Fibroblast of the aortic adventitia (primary cell): ENCODE measurements around the gene MYMK. TPM values are rescaled to one million over a fixed set of nuclear protein-coding genes. Genes with fewer than 3 reads are reported as not detected.

ENCODE experiments used
- DNase-seq: peaks from one replicate; pipeline ENCODE4 v3.0.0-alpha.2; 2010; ENCODE audit warnings: low read depth
- H3K4me3 ChIP-seq: 2 replicates; pipeline ENCODE4 v1.5.1; 2011; ENCODE audit warnings: low read depth, mild to moderate bottlenecking, control low read depth, low read length, moderate library complexity
- total RNA-seq: library from RNA; depleted of rRNA; stranded (reverse); fragments of >200 nt; gene quantifications from 2 replicates; pipeline ENCODE4 v1.2.3, GENCODE V29; 2012; ENCODE audit warnings: low replicate concordance
- TF ChIP-seq, protein P1 (sequence below): IDR thresholded peaks from 2 replicates; pipeline ENCODE4 v1.5.1; 2011; ENCODE audit warnings: mild to moderate bottlenecking, low read length, control low read depth, inconsistent platforms; ENCODE audit not compliant: insufficient read depth

MYMK gene
- total RNA-seq, 1 donor: not detected

GRCh38 chr9:133489253-133490190, 35.2 kb downstream of the MYMK start:
- H3K4me3 ChIP-seq: no peak overlapping the region
- TF ChIP-seq, protein P1, sequence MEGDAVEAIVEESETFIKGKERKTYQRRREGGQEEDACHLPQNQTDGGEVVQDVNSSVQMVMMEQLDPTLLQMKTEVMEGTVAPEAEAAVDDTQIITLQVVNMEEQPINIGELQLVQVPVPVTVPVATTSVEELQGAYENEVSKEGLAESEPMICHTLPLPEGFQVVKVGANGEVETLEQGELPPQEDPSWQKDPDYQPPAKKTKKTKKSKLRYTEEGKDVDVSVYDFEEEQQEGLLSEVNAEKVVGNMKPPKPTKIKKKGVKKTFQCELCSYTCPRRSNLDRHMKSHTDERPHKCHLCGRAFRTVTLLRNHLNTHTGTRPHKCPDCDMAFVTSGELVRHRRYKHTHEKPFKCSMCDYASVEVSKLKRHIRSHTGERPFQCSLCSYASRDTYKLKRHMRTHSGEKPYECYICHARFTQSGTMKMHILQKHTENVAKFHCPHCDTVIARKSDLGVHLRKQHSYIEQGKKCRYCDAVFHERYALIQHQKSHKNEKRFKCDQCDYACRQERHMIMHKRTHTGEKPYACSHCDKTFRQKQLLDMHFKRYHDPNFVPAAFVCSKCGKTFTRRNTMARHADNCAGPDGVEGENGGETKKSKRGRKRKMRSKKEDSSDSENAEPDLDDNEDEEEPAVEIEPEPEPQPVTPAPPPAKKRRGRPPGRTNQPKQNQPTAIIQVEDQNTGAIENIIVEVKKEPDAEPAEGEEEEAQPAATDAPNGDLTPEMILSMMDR: no peak
- no peak for DNase-seq

GRCh38 chr9:133488686-133489252, 36.0 kb downstream of the MYMK start:
- no peak overlapping the region for H3K4me3 ChIP-seq
- TF ChIP-seq, protein P1: no peak
- DNase-seq: no peak

GRCh38 chr9:133487331-133487725, 37.4 kb downstream of the MYMK start:
- H3K4me3 ChIP-seq: no peak overlapping the region
- DNase-seq: no peak
- TF ChIP-seq, protein P1: no peak

DNA sequence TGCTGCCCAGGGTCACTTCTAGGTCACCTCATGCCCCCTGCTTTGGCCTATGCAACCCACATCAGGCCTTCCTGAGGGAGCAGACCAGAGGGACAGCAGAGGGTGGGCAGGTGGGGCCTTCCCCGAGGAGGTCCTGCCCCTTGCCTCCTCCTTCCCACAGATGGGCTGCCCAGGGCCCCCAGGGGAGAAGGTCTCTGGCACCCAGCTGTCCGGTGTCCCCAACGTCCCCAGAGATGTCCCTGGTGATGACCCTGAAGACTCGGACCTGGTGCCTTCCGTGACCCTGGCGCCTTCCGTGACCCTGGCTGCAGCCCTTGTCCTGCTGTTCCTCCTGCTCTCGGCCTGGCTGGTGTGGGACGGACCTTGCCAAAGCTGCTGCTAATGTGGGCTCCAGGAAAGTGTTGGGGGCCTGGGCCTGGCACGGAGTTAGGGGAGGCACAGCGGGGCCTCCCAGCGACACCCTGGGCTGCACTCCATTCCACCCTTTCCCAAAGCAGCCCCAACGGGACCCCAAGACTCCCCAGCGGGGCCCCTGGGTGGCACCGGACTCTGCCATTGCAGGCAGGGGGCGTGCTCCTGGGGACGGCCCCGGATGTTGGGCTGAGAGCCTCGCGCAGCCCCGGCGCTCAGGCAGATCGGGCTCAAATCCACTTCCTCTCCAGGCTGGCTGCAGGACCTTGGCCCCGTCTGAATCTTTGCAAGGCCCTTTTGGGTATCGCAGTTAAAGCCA, 39.1 kb downstream of the MYMK start:
- H3K4me3 ChIP-seq: no peak overlapping the region
- TF ChIP-seq, protein P1: no peak
- DNase-seq: no peak

DNA sequence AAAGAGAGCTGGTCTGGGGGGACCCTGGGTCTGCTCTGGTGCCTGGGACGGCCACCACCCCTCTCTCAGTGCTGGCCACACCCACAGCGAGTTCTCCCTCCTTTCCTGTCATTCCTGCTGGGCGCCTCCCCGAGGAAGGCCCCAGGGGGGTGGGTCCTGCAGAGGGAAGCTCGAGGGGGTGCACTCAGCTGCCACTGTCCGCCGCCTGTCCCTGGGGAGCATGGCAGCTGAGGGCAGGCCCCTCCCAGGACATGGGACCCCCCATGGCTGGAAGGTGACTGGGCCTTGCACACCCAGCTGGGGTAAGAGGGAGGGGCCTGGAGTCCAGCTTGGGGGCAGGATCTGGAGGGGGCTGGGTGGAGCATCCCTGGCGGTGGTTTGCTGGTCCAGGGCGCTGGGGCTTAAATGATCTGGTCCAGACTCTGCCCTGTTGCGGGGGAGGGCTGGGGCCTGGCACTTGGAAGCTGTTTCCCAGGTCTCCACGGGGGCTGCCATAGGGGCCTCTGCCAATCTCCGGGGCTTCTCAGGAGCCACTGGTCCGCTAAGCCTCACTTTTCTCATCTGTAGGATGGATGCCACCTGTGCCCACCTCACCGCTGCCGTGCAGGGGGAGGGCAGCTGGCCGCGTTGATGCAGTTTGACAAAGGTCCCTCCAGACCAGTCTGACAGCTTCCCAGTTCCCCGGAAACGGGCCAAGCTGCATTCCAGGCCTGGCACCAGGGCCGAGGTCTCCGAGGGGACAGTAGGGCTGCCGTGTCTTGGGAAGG, 39.9 kb downstream of the MYMK start:
- no peak for DNase-seq
- H3K4me3 ChIP-seq: no peak overlapping the region
- TF ChIP-seq, protein P1: no peak

DNA sequence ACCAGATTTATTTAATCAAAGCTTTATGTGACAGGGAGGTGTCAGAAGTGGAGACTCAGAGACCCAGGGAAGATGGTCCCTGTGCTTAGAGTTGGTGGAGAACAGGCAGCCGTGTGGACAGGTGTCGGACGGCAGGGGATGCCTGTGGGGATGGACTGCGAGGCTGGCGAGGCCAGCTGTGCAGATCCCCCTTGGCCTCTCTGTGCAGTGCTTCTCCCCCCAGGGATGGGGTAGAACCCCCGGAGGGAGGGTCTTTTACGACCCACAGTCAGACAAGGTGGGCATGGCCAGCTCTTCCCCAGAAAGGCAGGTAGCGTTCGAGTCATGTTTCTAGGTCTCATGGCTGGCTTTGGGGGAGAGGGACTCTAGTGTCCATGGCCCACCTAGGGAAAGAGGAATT, 41.1 kb downstream of the MYMK start:
- H3K4me3 ChIP-seq: no peak overlapping the region
- no peak for DNase-seq
- TF ChIP-seq, protein P1: no peak
